ENCODE results near the gene DNM3.

GRCh38 chr1:171922999-171923398, 81.7 kb downstream of the DNM3 start:
- TF ChIP-seq, protein P1, sequence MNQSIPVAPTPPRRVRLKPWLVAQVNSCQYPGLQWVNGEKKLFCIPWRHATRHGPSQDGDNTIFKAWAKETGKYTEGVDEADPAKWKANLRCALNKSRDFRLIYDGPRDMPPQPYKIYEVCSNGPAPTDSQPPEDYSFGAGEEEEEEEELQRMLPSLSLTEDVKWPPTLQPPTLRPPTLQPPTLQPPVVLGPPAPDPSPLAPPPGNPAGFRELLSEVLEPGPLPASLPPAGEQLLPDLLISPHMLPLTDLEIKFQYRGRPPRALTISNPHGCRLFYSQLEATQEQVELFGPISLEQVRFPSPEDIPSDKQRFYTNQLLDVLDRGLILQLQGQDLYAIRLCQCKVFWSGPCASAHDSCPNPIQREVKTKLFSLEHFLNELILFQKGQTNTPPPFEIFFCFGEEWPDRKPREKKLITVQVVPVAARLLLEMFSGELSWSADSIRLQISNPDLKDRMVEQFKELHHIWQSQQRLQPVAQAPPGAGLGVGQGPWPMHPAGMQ (IDR thresholded peaks at IDR 0.05; ENCODE audit: borderline replicate concordance) = no peak
- TF ChIP-seq USF2 (IDR thresholded peaks at IDR 0.05; ENCODE audit: borderline replicate concordance, low read depth, low read length) = no peak

All from GM12878 (cell line).